GM12878 (cell line): Measurements from ENCODE around the gene RSAD2.

Source experiments
- CTCF ChIP-seq, 3 experiments: IDR thresholded peaks in 2 of 3; conservative IDR thresholded peaks in 1 of 3; 2 replicates each; pipeline ENCODE4 v1.5.1; 2011; ENCODE audit warnings: low read depth in 3 of 3, low read length in 3 of 3, mild to moderate bottlenecking in 3 of 3, control low read depth in 2 of 3, moderate library complexity in 2 of 3, inconsistent platforms in 1 of 3, mixed read lengths in 1 of 3; ENCODE audit not compliant: control insufficient read depth in 2 of 3, insufficient read depth in 1 of 3; ENCODE audit errors: extremely low read depth in 1 of 3
- EZH2 ChIP-seq: IDR thresholded peaks from 2 replicates; pipeline ENCODE4 v1.6.1; 2012; ENCODE audit warnings: low read depth, mild to moderate bottlenecking, control low read depth, inconsistent platforms, low read length, borderline replicate concordance; ENCODE audit not compliant: control insufficient read depth
- RCOR1 ChIP-seq: conservative IDR thresholded peaks from 2 replicates; pipeline ENCODE4 v1.6.1; 2012; ENCODE audit warnings: low read depth, low read length, improper control_type of control experiment
- SP1 ChIP-seq: IDR thresholded peaks from one replicate; pipeline ENCODE4 v1.6.1; 2011; ENCODE audit warnings: low read depth, low read length
- TCF12 ChIP-seq: IDR thresholded peaks from 2 replicates; pipeline ENCODE4 v1.6.1; 2011; ENCODE audit warnings: low read depth, mild to moderate bottlenecking, low read length
- TF ChIP-seq, protein P1 (sequence below): IDR thresholded peaks from 2 replicates; pipeline ENCODE4 v1.6.1; 2012; ENCODE audit warnings: low read depth, low read length, improper control_type of control experiment

- TF ChIP-seq EZH2, result no peak
- TF ChIP-seq, protein P1, sequence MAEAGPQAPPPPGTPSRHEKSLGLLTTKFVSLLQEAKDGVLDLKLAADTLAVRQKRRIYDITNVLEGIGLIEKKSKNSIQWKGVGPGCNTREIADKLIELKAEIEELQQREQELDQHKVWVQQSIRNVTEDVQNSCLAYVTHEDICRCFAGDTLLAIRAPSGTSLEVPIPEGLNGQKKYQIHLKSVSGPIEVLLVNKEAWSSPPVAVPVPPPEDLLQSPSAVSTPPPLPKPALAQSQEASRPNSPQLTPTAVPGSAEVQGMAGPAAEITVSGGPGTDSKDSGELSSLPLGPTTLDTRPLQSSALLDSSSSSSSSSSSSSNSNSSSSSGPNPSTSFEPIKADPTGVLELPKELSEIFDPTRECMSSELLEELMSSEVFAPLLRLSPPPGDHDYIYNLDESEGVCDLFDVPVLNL, result no peak
- no peak for TF ChIP-seq SP1
- no peak for TF ChIP-seq CTCF (IDR thresholded peaks at IDR 0.05 in 2 of 3, conservative IDR thresholded peaks at IDR 0.05 in 1 of 3; ENCODE audit: control insufficient read depth in 2 of 3, extremely low read depth in 1 of 3, insufficient read depth in 1 of 3, low read depth in 3 of 3, low read length in 3 of 3)
- TF ChIP-seq TCF12, result no peak
- no peak for TF ChIP-seq RCOR1
These were observed 10.2 kb downstream of the RSAD2 start for GRCh38 chr2:6887751-6888192.
